C4-2B (cell line): ENCODE results near the gene GRM7.

Source experiments
- H3K27ac ChIP-seq: fragments of 450-650 bp; 2 replicates; pipeline ENCODE4 v1.5.1; 2017
- ZFX ChIP-seq: fragments of 450-650 bp; IDR thresholded peaks from 2 replicates; pipeline ENCODE4 v1.6.1; 2017
- TF ChIP-seq, protein P1 (sequence below): fragments of 450-650 bp; conservative IDR thresholded peaks from 2 replicates; pipeline ENCODE4 v1.5.1; 2017; ENCODE audit warnings: mild to moderate bottlenecking

Gene GRM7

GRCh38 chr3:7640787-7641186, 779.9 kb downstream of the GRM7 start:
- no peak overlapping the region for H3K27ac ChIP-seq
- TF ChIP-seq, protein P1, sequence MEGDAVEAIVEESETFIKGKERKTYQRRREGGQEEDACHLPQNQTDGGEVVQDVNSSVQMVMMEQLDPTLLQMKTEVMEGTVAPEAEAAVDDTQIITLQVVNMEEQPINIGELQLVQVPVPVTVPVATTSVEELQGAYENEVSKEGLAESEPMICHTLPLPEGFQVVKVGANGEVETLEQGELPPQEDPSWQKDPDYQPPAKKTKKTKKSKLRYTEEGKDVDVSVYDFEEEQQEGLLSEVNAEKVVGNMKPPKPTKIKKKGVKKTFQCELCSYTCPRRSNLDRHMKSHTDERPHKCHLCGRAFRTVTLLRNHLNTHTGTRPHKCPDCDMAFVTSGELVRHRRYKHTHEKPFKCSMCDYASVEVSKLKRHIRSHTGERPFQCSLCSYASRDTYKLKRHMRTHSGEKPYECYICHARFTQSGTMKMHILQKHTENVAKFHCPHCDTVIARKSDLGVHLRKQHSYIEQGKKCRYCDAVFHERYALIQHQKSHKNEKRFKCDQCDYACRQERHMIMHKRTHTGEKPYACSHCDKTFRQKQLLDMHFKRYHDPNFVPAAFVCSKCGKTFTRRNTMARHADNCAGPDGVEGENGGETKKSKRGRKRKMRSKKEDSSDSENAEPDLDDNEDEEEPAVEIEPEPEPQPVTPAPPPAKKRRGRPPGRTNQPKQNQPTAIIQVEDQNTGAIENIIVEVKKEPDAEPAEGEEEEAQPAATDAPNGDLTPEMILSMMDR: no peak
- TF ChIP-seq ZFX: no peak

DNA sequence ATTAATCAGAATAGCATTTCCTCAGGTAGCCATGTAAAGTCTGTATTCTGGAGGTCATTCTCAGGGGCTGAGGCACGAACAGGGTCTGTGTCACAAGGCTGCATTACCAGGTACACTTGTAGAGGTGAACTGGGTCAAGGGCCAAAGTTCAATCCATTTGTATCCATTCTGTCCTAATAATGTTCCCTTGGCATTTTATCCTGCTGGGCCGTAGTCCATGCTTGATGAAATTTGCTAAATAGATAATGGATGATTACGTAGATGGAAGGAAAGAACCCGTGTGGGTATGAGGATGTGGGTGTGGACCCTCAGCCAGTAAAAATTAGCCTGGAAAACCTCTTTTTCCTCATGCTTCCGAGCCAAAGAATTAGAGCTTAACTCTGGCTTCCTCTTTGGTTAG, 785.9 kb downstream of the GRM7 start:
- H3K27ac ChIP-seq: no peak overlapping the region
- TF ChIP-seq ZFX: no peak
- TF ChIP-seq, protein P1: no peak

DNA sequence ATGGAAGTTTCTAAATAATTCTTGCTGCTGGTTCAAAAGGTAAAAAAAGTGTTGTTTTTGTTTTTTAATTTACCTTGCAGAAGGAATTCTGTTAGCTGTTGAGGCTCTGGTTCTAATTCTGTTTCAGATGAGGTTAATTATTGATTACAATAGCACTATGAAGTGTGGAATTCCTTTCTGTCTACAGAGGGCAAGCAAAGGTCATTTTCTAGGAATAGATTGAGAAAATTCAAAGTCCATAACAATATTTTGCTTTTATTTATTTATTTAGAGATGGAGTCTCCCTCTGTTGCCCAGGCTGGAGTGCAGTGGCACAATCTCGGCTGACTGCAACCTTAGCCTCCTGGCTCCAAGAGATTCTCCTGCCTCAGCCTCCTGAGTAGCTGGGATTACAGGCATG, 789.6 kb downstream of the GRM7 start:
- TF ChIP-seq ZFX: no peak
- TF ChIP-seq, protein P1: no peak

DNA sequence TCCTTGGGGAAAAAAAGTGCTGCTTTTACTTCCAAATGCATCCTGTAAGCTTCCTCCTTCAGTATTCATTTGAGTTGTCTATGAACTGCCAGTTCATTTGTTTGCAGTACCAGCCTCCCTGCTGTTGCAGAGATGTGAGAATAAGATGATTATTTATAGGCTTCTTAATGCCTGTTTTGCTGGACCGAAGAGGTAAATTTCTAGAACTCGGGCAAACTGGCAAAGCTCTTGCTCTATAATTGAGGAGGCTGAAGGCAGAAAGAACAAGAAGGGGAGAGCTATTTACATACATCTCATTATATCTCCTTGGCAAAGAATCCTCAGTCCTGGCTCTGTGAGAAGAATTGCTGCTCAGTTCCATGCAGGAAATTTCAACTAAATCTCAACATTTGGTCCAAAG, 790.4 kb downstream of the GRM7 start:
- no peak overlapping the region for H3K27ac ChIP-seq
- TF ChIP-seq, protein P1: no peak
- no peak for TF ChIP-seq ZFX

More for the DNA sequence above, 789.6 kb downstream of the GRM7 start:
- H3K27ac ChIP-seq: no peak overlapping the region

DNA sequence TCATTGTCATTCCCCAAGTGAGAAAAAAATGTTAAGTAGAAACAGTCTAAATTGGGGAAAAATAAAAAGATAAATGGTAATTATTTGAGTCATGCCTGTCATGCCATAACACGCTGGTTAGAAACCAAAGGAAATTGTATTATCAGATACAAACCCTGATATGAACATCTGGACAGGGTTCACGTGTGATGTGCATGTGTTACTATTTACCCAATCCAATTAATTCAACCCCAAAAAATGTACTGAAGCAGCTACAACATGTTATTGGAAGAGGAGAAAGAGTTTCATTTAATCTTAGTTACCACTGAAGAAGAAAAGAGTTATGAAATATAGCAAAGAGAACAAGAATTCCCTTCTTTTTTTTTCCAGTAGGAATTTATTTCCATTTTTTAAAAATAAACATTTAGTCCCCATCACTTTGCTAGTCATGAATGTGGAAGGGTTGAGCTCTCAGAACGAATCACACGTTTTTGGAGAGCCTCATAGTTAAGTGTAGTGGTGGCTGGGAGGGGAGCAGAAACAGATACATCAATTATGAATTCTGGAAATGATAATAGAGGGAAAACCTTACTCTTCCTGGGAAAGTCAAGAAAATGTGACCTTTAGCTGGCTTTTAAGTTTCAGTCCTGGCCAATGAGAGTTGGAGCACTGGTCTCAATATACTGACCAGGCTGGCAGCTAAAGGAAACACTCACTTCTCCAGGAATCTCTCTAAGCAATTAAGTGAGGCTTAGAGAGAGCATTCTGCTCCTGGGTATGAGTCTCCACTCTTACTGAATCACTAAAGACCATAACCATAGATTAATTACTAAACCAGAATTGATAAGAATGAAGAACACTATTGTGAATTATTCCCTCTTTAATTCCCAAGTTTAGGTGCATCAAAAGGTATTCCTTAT, 796.5 kb downstream of the GRM7 start:
- H3K27ac ChIP-seq: no peak overlapping the region
- TF ChIP-seq, protein P1: no peak
- no peak for TF ChIP-seq ZFX

DNA sequence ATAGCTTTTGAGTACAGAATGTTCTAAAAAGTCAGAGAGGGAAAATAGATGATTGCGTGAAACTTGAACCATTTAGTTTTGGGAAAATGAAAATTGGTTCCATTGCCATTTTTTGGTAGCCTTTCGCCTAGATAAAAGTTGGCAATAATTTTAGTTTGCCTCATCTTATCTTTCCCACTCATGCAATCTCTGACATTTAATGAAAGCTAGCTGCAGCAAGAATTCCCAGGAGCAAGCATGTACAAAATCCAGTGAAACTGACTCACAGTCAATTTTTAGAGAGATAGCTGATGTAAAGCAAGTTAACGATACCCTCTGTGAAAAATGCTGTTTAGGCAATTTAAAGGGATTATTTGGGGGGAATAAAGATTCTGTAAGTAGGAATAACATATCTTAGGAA, 797.4 kb downstream of the GRM7 start:
- H3K27ac ChIP-seq: no peak overlapping the region
- TF ChIP-seq ZFX: no peak
- TF ChIP-seq, protein P1: no peak

DNA sequence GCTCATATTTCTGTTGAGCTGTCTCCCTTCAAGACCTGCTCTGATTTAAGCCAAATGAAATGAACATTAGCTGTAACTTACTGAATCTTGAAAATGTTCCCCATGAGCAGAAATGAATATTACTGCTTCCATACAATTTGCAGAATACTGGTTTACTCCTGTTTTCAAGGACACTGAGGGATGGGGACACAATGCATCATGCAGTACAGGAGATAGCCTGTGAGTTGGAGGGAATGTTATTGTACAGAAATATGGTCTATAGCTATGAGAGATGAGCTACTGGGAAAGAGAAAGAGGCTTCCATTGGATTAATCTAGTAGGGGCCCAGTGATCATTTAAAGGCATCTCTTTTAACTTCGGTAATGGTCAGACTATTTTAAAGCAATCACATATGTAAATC, 798.2 kb downstream of the GRM7 start:
- no peak overlapping the region for H3K27ac ChIP-seq
- TF ChIP-seq, protein P1: no peak
- TF ChIP-seq ZFX: no peak
